HepG2 (cell line): Measurements from ENCODE around the gene NCKIPSD. TPM values are rescaled to one million over a fixed set of nuclear protein-coding genes. Genes with fewer than 3 reads are reported as not detected.
A peak's percentile ranks its signal among the peaks of the same experiment; 100 is the strongest.

Experiments used
- ATF6 ChIP-seq: sonication (generic); formaldehyde crosslinking; conservative IDR thresholded peaks from 2 replicates; pipeline ENCODE4 v1.4.0; 2020; ENCODE audit warnings: missing genetic modification reagents
- E2F1 ChIP-seq: sonication (generic); formaldehyde crosslinking; IDR thresholded peaks from 2 replicates; pipeline ENCODE4 v1.5.0; 2020; ENCODE audit warnings: missing genetic modification reagents
- FLYWCH1 ChIP-seq: sonication (generic); formaldehyde crosslinking; IDR thresholded peaks from 2 replicates; pipeline ENCODE4 v1.8.1; 2023; ENCODE audit warnings: mild to moderate bottlenecking, missing genetic modification reagents
- FOXP4 ChIP-seq: sonication (generic); formaldehyde crosslinking; IDR thresholded peaks from 2 replicates; pipeline ENCODE4 v1.4.0; 2020; ENCODE audit warnings: missing genetic modification reagents
- GMEB2 ChIP-seq: IDR thresholded peaks from 2 replicates; pipeline ENCODE4 v1.6.1; 2016; ENCODE audit warnings: missing biosample characterization, missing genetic modification reagents, low read depth
- LBX2 ChIP-seq: sonication (generic); formaldehyde crosslinking; IDR thresholded peaks from 2 replicates; pipeline ENCODE4 v1.5.0; 2020; ENCODE audit warnings: missing genetic modification reagents, mild to moderate bottlenecking, borderline replicate concordance
- PHB2 ChIP-seq: fragments of 450-650 bp; IDR thresholded peaks from 2 replicates; pipeline ENCODE4 v1.6.1; 2018; ENCODE audit not compliant: partially characterized antibody
- REXO4 ChIP-seq: sonication (generic); formaldehyde crosslinking; IDR thresholded peaks from 2 replicates; pipeline ENCODE4 v1.8.0; 2022; ENCODE audit warnings: missing genetic modification reagents, mild to moderate bottlenecking, borderline replicate concordance
- SP4 ChIP-seq: sonication (generic); formaldehyde crosslinking; IDR thresholded peaks from 2 replicates; pipeline ENCODE4 v1.8.1; 2023; ENCODE audit warnings: mild to moderate bottlenecking, missing genetic modification reagents
- ZFP1 ChIP-seq: IDR thresholded peaks from 2 replicates; pipeline ENCODE4 v1.6.1; 2016
- ZNF18 ChIP-seq: sonication (generic); formaldehyde crosslinking; IDR thresholded peaks from 2 replicates; pipeline ENCODE4 v1.8.0; 2022; ENCODE audit warnings: mild to moderate bottlenecking, missing genetic modification reagents; ENCODE audit not compliant: insufficient replicate concordance
- ZNF513 ChIP-seq: sonication (generic); formaldehyde crosslinking; conservative IDR thresholded peaks from 2 replicates; pipeline ENCODE4 v1.5.0; 2020; ENCODE audit warnings: missing genetic modification reagents
- ZNF772 ChIP-seq: sonication (generic); formaldehyde crosslinking; IDR thresholded peaks from 2 replicates; pipeline ENCODE4 v1.5.0; 2020; ENCODE audit warnings: mild to moderate bottlenecking, missing genetic modification reagents
- ZNF777 ChIP-seq: sonication (generic); formaldehyde crosslinking; IDR thresholded peaks from 2 replicates; pipeline ENCODE4 v1.4.0; 2020; ENCODE audit warnings: missing genetic modification reagents
- ZNF839 ChIP-seq: sonication (generic); formaldehyde crosslinking; IDR thresholded peaks from 2 replicates; pipeline ENCODE4 v1.4.0; 2020; ENCODE audit warnings: missing genetic modification reagents, mild to moderate bottlenecking, borderline replicate concordance
- ZSCAN5A ChIP-seq: sonication (generic); formaldehyde crosslinking; IDR thresholded peaks from 2 replicates; pipeline ENCODE4 v1.8.0; 2022; ENCODE audit warnings: mild to moderate bottlenecking, missing genetic modification reagents, borderline replicate concordance
- polyA plus RNA-seq, 8 experiments: library from polyadenylated mRNA; depleted of rRNA in 3 of 8; stranded (reverse) in 7 of 8; unstranded in 1 of 8; fragments of >200 nt; fragmentation: Illumina TruSeq in 4 of 8; extraction: Trizol in 4 of 8; gene quantifications; 2 replicates each; pipeline versions ENCODE4 v1.2.1 to v1.2.3, GENCODE V29; 2011 to 2016; ENCODE audit warnings: low read depth in 4 of 8, missing spikeins in 1 of 8, mixed read lengths in 1 of 8; ENCODE audit not compliant: insufficient read depth in 1 of 8
- total RNA-seq, 5 experiments: library from RNA; depleted of rRNA; stranded (reverse); fragments of >200 nt; fragmentation: Illumina TruSeq; extraction: Trizol; gene quantifications; 2 replicates each; pipeline ENCODE4 v1.2.3, GENCODE V29; 2016; ENCODE audit warnings: low read depth in 1 of 5

NCKIPSD gene
- total and polyA plus RNA-seq, 2 of the 13 experiments (the other 11 are each of a cell fraction or from before 2014, with no cell fraction given): 13.5 to 35.2 TPM

- TF ChIP-seq FOXP4 (peak; percentile 11; the same call in 1 of the 2 replicates), ATF6 (CRISPR knock-in tag) (no peak), LBX2 (CRISPR knock-in tag) (no peak), ZNF513 (CRISPR knock-in tag) (no peak), ZNF772 (CRISPR knock-in tag) (0 out of 2 replicates have a peak, but pooled peaks have one; percentile 17), GMEB2 (CRISPR knock-in tag) (no peak), ZSCAN5A (no peak), ZNF18 (CRISPR knock-in tag) (no peak), REXO4 (no peak), E2F1 (CRISPR knock-in tag) (peak; percentile 93), FLYWCH1 (CRISPR knock-in tag) (no peak), PHB2 (no peak), ZFP1 (no peak), ZNF777 (CRISPR knock-in tag) (no peak), SP4 (CRISPR knock-in tag) (peak; percentile 97), ZNF839 (no peak)
Observed at GRCh38 chr3:48635222-48636021, 50.3 kb downstream of the NCKIPSD start, which contains the start of gene SLC26A6 (continued).
